ENCODE results near the gene SHBG. TPM values are rescaled to one million over a fixed set of nuclear protein-coding genes. Genes with fewer than 3 reads are reported as not detected.

Gene SHBG
- total RNA-seq, 2 experiments from 2014 or later = not detected

DNA sequence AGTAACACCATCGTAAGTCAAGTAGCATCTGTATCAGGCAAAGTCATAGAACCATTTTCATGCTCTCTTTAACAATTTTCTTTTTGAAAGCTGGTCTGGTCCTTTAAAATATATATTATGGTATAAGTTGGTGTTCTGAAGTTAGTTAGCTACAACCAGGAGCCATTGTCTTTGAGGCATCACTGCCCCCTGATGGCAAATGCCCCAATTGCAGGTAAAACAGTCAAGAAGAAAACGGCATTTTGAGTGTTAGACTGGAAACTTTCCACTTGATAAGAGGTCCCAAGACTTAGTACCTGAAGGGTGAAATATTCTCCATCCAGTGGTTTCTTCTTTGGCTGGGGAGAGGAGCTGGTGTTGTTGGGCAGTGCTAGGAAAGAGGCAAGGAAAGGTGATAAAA lies 43.3 kb downstream of the SHBG start:
- Mint-ChIP-seq H3K4me3 (no peak overlapping the region), H3K27me3 (no peaks in the 10 kb centered on the region), H3K27ac (no peak overlapping the region), H3K9me3 (no peaks in the 10 kb centered on the region), H3K4me1 (ENCODE audit: low read depth) (peaks cover 7% of the 10 kb centered on the region), H3K36me3 (ENCODE audit: low read depth) (peaks cover 82% of the 10 kb centered on the region)
- Histone ChIP-seq H3K9me3 (ENCODE audit: control insufficient read depth in 1 of 2, insufficient read depth in 1 of 2, low read length in 2 of 2) (peaks cover 12 to 13% of the 10 kb centered on the region in 2 experiments), H3K27ac (ENCODE audit: low read depth in 1 of 2, low read length in 2 of 2) (no peak overlapping the region), H3K4me1 (ENCODE audit: insufficient read depth, low read length) (no peaks in the 10 kb centered on the region), H3K36me3 (ENCODE audit: insufficient read depth, low read length) (peaks cover 72% of the 10 kb centered on the region), H3K27me3 (ENCODE audit: control insufficient read depth in 1 of 2, insufficient read depth in 2 of 2, low read length in 2 of 2) (no peaks in the 10 kb centered on the region), H3K4me3 (ENCODE audit: low read length) (no peak overlapping the region)
- ChIA-PET CTCF (interaction anchor here (2.0 kb wide), 1 partner anchor 13 kb away, joined by 4 read pairs; no protein-coding TSS in a partner anchor), POLR2A (interaction anchor here (1.5 to 6.5 kb wide), 3 partner anchors 13 to 32 kb away, joined by 3 to 47 read pairs (median 4); partner anchors contain the start of genes TP53 and WRAP53)
- TF ChIP-seq, protein P1, sequence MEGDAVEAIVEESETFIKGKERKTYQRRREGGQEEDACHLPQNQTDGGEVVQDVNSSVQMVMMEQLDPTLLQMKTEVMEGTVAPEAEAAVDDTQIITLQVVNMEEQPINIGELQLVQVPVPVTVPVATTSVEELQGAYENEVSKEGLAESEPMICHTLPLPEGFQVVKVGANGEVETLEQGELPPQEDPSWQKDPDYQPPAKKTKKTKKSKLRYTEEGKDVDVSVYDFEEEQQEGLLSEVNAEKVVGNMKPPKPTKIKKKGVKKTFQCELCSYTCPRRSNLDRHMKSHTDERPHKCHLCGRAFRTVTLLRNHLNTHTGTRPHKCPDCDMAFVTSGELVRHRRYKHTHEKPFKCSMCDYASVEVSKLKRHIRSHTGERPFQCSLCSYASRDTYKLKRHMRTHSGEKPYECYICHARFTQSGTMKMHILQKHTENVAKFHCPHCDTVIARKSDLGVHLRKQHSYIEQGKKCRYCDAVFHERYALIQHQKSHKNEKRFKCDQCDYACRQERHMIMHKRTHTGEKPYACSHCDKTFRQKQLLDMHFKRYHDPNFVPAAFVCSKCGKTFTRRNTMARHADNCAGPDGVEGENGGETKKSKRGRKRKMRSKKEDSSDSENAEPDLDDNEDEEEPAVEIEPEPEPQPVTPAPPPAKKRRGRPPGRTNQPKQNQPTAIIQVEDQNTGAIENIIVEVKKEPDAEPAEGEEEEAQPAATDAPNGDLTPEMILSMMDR (IDR thresholded peaks at IDR 0.05) = peak; percentile 50
- ATAC-seq (ENCODE audit: poor library complexity) (no peak), DNase-seq (peak in 8 of 14 experiments; percentile 8 to 44 (median 19))
- intact Hi-C loops (cut with DNase I, micrococcal nuclease) = no loop called here

DNA sequence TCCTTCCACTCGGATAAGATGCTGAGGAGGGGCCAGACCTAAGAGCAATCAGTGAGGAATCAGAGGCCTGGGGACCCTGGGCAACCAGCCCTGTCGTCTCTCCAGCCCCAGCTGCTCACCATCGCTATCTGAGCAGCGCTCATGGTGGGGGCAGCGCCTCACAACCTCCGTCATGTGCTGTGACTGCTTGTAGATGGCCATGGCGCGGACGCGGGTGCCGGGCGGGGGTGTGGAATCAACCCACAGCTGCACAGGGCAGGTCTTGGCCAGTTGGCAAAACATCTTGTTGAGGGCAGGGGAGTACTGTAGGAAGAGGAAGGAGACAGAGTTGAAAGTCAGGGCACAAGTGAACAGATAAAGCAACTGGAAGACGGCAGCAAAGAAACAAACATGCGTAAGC lies 45.0 kb downstream of the SHBG start:
- no peak for ATAC-seq (ENCODE audit: poor library complexity)
- Mint-ChIP-seq H3K36me3 (ENCODE audit: low read depth) (peaks cover 68% of the 10 kb centered on the region), H3K9me3 (no peaks in the 10 kb centered on the region), H3K4me3 (no peak overlapping the region), H3K27me3 (no peaks in the 10 kb centered on the region), H3K4me1 (ENCODE audit: low read depth) (peaks cover 10% of the 10 kb centered on the region), H3K27ac (no peak overlapping the region)
- ChIA-PET POLR2A (interaction anchor here (0.7 to 6.5 kb wide), 2 partner anchors 12 to 91 kb away, joined by 3 to 47 read pairs; partner anchors contain the start of genes TP53 and WRAP53), CTCF (no interaction called here)
- Histone ChIP-seq H3K4me3 (ENCODE audit: low read length) (no peak overlapping the region), H3K4me1 (ENCODE audit: insufficient read depth, low read length) (peaks cover 2% of the 10 kb centered on the region), H3K9me3 (ENCODE audit: control insufficient read depth in 1 of 2, insufficient read depth in 1 of 2, low read length in 2 of 2) (peaks cover 12 to 13% of the 10 kb centered on the region in 2 experiments), H3K36me3 (ENCODE audit: insufficient read depth, low read length) (peaks cover 61% of the 10 kb centered on the region), H3K27ac (ENCODE audit: low read depth in 1 of 2, low read length in 2 of 2) (no peak overlapping the region), H3K27me3 (ENCODE audit: control insufficient read depth in 1 of 2, insufficient read depth in 2 of 2, low read length in 2 of 2) (no peaks in the 10 kb centered on the region)
- TF ChIP-seq, protein P1 (IDR thresholded peaks at IDR 0.05) = no peak
- intact Hi-C loops (cut with DNase I, micrococcal nuclease) = no loop called here
- DNase-seq = no peak

DNA sequence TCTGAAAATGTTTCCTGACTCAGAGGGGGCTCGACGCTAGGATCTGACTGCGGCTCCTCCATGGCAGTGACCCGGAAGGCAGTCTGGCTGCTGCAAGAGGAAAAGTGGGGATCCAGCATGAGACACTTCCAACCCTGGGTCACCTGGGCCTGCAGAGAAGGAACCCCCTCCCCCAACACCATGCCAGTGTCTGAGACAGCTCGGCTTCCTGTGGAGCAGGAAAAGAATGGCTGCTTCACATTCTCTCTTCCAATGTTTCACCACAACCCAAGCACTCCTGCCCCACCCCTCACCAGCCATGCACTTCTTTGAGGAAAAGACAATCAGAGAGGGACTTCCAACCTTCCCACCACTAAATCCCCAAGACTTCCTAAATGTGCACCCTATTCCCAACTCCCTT lies 46.6 kb downstream of the SHBG start:
- no peaks in the 10 kb centered on the region for H3K9me3 Mint-ChIP-seq
- H3K27ac Mint-ChIP-seq = no peak overlapping the region
- Histone ChIP-seq H3K27me3 (ENCODE audit: control insufficient read depth in 1 of 2, insufficient read depth in 2 of 2, low read length in 2 of 2) (no peaks in the 10 kb centered on the region), H3K4me1 (ENCODE audit: insufficient read depth, low read length) (peaks cover 2% of the 10 kb centered on the region), H3K9me3 (ENCODE audit: control insufficient read depth in 1 of 2, insufficient read depth in 1 of 2, low read length in 2 of 2) (peaks cover 12 to 13% of the 10 kb centered on the region in 2 experiments), H3K4me3 (ENCODE audit: low read length) (no peak overlapping the region), H3K27ac (ENCODE audit: low read depth in 1 of 2, low read length in 2 of 2) (no peak overlapping the region), H3K36me3 (ENCODE audit: insufficient read depth, low read length) (peaks cover 47% of the 10 kb centered on the region)
- H3K4me1 Mint-ChIP-seq (ENCODE audit: low read depth) = peaks cover 12% of the 10 kb centered on the region
- H3K27me3 Mint-ChIP-seq = no peaks in the 10 kb centered on the region
- no peak for DNase-seq
- H3K36me3 Mint-ChIP-seq (ENCODE audit: low read depth) = peaks cover 54% of the 10 kb centered on the region
- TF ChIP-seq, protein P1 (IDR thresholded peaks at IDR 0.05) = no peak
- intact Hi-C loops (cut with DNase I, micrococcal nuclease) = no loop called here
- H3K4me3 Mint-ChIP-seq = no peak overlapping the region
- ChIA-PET POLR2A (interaction anchor here (6.5 kb wide), 1 partner anchor 10 kb away, joined by 47 read pairs; the partner anchor contains the start of genes TP53 and WRAP53), CTCF (no interaction called here)
- no peak for ATAC-seq (ENCODE audit: poor library complexity)
